ENCODE data around the gene MOB2. TPM values are rescaled to one million over a fixed set of nuclear protein-coding genes. Genes with fewer than 3 reads are reported as not detected.
"Not testable (repeated sequence)": the region's sequence is repeated elsewhere in the genome, so short reads cannot be mapped to it uniquely, and the experiment has no call there.

MOB2 gene
- total RNA-seq, 1 donor from 2014 or later: 26.9 TPM

DNA sequence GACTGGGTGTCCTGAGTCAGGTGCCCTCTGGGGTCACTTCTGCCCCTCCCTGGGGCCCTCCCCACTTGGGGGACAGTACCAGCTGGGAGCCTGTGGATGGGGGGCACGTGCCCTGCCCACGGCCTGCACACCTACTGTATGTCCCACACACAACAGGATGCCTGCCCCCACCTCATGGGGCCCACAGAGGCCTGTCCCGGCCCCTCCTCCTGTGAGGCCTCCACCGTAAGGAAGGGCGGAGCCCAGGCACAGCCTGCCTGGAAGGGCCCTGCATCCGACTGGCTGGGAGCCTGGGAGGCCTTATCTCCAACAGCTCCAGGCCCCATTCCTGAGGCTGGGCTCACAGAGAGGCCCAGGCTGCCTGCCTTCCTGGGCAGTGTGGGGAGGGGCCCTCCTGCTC lies 49.1 kb downstream of the MOB2 start:
- DNase-seq (ENCODE audit: low read depth): no peak
- TF ChIP-seq, protein P1, sequence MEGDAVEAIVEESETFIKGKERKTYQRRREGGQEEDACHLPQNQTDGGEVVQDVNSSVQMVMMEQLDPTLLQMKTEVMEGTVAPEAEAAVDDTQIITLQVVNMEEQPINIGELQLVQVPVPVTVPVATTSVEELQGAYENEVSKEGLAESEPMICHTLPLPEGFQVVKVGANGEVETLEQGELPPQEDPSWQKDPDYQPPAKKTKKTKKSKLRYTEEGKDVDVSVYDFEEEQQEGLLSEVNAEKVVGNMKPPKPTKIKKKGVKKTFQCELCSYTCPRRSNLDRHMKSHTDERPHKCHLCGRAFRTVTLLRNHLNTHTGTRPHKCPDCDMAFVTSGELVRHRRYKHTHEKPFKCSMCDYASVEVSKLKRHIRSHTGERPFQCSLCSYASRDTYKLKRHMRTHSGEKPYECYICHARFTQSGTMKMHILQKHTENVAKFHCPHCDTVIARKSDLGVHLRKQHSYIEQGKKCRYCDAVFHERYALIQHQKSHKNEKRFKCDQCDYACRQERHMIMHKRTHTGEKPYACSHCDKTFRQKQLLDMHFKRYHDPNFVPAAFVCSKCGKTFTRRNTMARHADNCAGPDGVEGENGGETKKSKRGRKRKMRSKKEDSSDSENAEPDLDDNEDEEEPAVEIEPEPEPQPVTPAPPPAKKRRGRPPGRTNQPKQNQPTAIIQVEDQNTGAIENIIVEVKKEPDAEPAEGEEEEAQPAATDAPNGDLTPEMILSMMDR (conservative IDR thresholded peaks at IDR 0.05; ENCODE audit: low read depth, low read length): no peak
- H3K4me3 ChIP-seq (ENCODE audit: low read depth, low read length): no peak overlapping the region

GRCh38 chr11:1436468-1437039 lies 50.0 kb downstream of the MOB2 start:
- no peak for DNase-seq (ENCODE audit: low read depth)
- TF ChIP-seq, protein P1 (conservative IDR thresholded peaks at IDR 0.05; ENCODE audit: low read depth, low read length): no peak
- H3K4me3 ChIP-seq (ENCODE audit: low read depth, low read length): no peak overlapping the region

DNA sequence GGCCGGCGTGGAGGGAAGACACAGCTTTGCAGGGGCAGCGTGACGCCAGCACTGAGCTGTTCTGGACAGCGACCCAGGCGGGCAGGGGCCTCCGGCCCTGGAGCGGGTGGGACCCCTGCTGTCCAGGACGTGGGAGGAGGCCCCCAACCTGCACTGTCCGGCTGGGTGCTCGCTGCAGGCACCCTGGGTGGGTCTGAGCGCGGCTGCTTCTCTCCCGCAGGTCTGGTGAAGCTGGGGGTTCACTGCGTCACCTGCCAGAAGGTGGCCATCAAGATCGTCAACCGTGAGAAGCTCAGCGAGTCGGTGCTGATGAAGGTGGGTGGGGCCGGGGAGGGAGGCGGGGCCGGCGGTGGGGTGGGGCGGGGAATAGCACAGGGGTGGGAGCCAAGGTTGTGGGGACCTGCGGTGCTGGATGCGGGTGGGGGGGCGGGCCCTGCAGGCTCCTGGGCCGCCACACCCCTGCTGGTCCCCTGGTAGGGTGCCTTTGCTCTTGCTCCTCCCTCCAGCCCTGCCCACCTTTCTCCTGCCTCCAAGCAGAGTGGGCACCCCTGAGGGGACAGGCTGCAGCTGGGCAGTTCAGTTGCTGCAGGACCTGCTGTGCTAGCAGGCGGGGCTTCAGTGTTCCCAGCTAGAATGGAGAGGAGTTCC lies 50.6 kb downstream of the MOB2 start:
- no peak for DNase-seq (ENCODE audit: low read depth)
- H3K4me3 ChIP-seq (ENCODE audit: low read depth, low read length): no peak overlapping the region
- TF ChIP-seq, protein P1 (conservative IDR thresholded peaks at IDR 0.05; ENCODE audit: low read depth, low read length): no peak

DNA sequence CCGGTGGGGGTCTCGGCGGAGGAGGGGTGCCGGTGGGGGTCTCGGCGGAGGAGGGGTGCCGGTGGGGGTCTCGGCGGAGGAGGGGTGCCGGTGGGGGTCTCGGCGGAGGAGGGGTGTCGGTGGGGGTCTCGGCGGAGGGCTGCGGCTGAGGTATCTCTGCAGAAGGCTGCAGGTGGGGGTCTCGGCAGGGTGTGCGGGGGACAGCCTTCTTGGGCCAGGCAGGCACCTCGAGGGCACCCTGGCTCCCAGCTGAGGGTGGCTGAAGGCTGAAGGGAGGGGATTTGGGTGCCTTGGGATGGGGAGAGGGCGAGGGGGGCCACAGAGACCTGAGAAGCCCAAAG lies 51.1 kb downstream of the MOB2 start:
- H3K4me3 ChIP-seq (ENCODE audit: low read depth, low read length); DNase-seq (ENCODE audit: low read depth): not testable (repeated sequence)

- no peak overlapping the region for H3K4me3 ChIP-seq (ENCODE audit: low read depth, low read length)
- DNase-seq (ENCODE audit: low read depth): no peak
- TF ChIP-seq, protein P1 (conservative IDR thresholded peaks at IDR 0.05; ENCODE audit: low read depth, low read length): no peak
Measured at GRCh38 chr11:1433977-1434640, 52.5 kb downstream of the MOB2 start.

- no peak for DNase-seq (ENCODE audit: low read depth)
- H3K4me3 ChIP-seq (ENCODE audit: low read depth, low read length): no peak overlapping the region
- TF ChIP-seq, protein P1 (conservative IDR thresholded peaks at IDR 0.05; ENCODE audit: low read depth, low read length): no peak
Measured at GRCh38 chr11:1433568-1433967, 53.0 kb downstream of the MOB2 start.

- no peak overlapping the region for H3K4me3 ChIP-seq (ENCODE audit: low read depth, low read length)
- no peak for DNase-seq (ENCODE audit: low read depth)
- TF ChIP-seq, protein P1 (conservative IDR thresholded peaks at IDR 0.05; ENCODE audit: low read depth, low read length): no peak
Measured at GRCh38 chr11:1428762-1429316, 57.7 kb downstream of the MOB2 start.
